ENCODE results near the gene PRPF6. TPM values are rescaled to one million over a fixed set of nuclear protein-coding genes. Genes with fewer than 3 reads are reported as not detected.

The PRPF6 gene
- total RNA-seq, 1 experiment from 2014 or later = 88.4 TPM

GRCh38 chr20:64039293-64040160 is 58.6 kb downstream of the PRPF6 start:
- peak; percentile 30 for ATAC-seq
- Histone ChIP-seq H3K36me3 (ENCODE audit: control insufficient read depth, insufficient read depth, low read length) (0 out of 2 replicates have a peak, but pooled peaks cover 2% of the 10 kb centered on the region), H3K27me3 (ENCODE audit: control insufficient read depth, insufficient read depth, low read length) (no peaks in the 10 kb centered on the region), H3K4me1 (ENCODE audit: control insufficient read depth, insufficient read depth, low read length) (peaks cover 39% of the 10 kb centered on the region), H3K4me3 (ENCODE audit: low read depth in 2 of 2, low read length in 2 of 2) (peak overlapping the region; percentile 43 to 58), H3K27ac (ENCODE audit: low read length) (peak overlapping the region; percentile 64), H3K9me3 (ENCODE audit: control insufficient read depth, insufficient read depth, low read depth, low read length) (no peaks in the 10 kb centered on the region)
- in situ Hi-C loops (cut with HindIII; ENCODE audit: low pct_unique_long_range_greater_than_20kb, low sequenced_read_pairs) (no loop called here), intact Hi-C loops (cut with micrococcal nuclease; ENCODE audit: unreplicated experiment) (no loop called here)
- CTCF ChIA-PET = interaction anchor here (1.2 to 2.2 kb wide), 5 partner anchors 10 to 59 kb away, joined by 4 to 14 read pairs (median 9); partner anchors contain the start of genes PRPF6, SAMD10, SOX18 and TCEA2
- no peak for TF ChIP-seq CTCF (IDR thresholded peaks at IDR 0.05)
- POLR2A ChIA-PET = no interaction called here
- BruUV-seq (replicated peaks) = no TSS peak
- no peak for DNase-seq (ENCODE audit: low read depth, low spot score)

- H3K36me3 ChIP-seq (ENCODE audit: control insufficient read depth, insufficient read depth, low read length) = no peaks in the 10 kb centered on the region
- DNase-seq (ENCODE audit: low read depth, low spot score) = no peak
- peaks cover 40% of the 10 kb centered on the region for H3K4me1 ChIP-seq (ENCODE audit: control insufficient read depth, insufficient read depth, low read length)
- in situ Hi-C loops (cut with HindIII; ENCODE audit: low pct_unique_long_range_greater_than_20kb, low sequenced_read_pairs) = no loop called here
- ATAC-seq = no peak
- ChIA-PET CTCF (interaction anchor here (1.4 to 2.2 kb wide), 2 partner anchors 10 to 17 kb away, joined by 11 to 14 read pairs; partner anchors contain the start of gene SOX18), POLR2A (no interaction called here)
- H3K27ac ChIP-seq (ENCODE audit: low read length) = no peak overlapping the region
- H3K27me3 ChIP-seq (ENCODE audit: control insufficient read depth, insufficient read depth, low read length) = no peaks in the 10 kb centered on the region
- TF ChIP-seq TCF7L2 (IDR thresholded peaks at IDR 0.05; ENCODE audit: low read depth, low read length) (no peak), REST (IDR thresholded peaks at IDR 0.05; ENCODE audit: insufficient read depth in 1 of 2, low read depth in 2 of 2, low read length in 1 of 2) (no peak), POLR2AphosphoS5 (IDR thresholded peaks at IDR 0.05; ENCODE audit: low read depth, low read length) (no peak), SIN3A (IDR thresholded peaks at IDR 0.05; ENCODE audit: borderline replicate concordance, insufficient read depth, low read depth, low read length) (no peak), CTCF (IDR thresholded peaks at IDR 0.05) (no peak)
- no peak overlapping the region for H3K4me3 ChIP-seq (ENCODE audit: low read depth in 2 of 2, low read length in 2 of 2)
- intact Hi-C loops (cut with micrococcal nuclease; ENCODE audit: unreplicated experiment) = no loop called here
- no peaks in the 10 kb centered on the region for H3K9me3 ChIP-seq (ENCODE audit: control insufficient read depth, insufficient read depth, low read depth, low read length)
- BruUV-seq (replicated peaks) = no TSS peak
These were observed 59.5 kb downstream of the PRPF6 start for GRCh38 chr20:64040231-64041039.
